HG03064 (cell line): ENCODE data around the gene HYAL1.
"Not testable (repeated sequence)": the region's sequence is repeated elsewhere in the genome, so short reads cannot be mapped to it uniquely, and the experiment has no call there.

Experiments used
- ATAC-seq: cut with Tn5 transposase; IDR thresholded peaks from one replicate; pipeline ENCODE4 v1.9.1; 2021; ENCODE audit warnings: low read depth; ENCODE audit not compliant: unreplicated experiment

HYAL1 gene

GRCh38 chr3:50319894-50320625 lies 16.7 kb upstream of the HYAL1 start:
- ATAC-seq = no peak

GRCh38 chr3:50319181-50319893 lies 16.0 kb upstream of the HYAL1 start:
- no peak for ATAC-seq

- no peak for ATAC-seq
Measured at GRCh38 chr3:50318615-50319014, 15.2 kb upstream of the HYAL1 start.

- no peak for ATAC-seq
Measured at GRCh38 chr3:50318163-50318562, 14.8 kb upstream of the HYAL1 start.

- no peak for ATAC-seq
Measured at GRCh38 chr3:50317300-50317699, 13.9 kb upstream of the HYAL1 start.

- no peak for ATAC-seq
Measured at GRCh38 chr3:50316657-50317242, 13.4 kb upstream of the HYAL1 start.

GRCh38 chr3:50314816-50315215 lies 11.4 kb upstream of the HYAL1 start:
- no peak for ATAC-seq

GRCh38 chr3:50314342-50314741 lies 11.0 kb upstream of the HYAL1 start:
- no peak for ATAC-seq

GRCh38 chr3:50312041-50312440 lies 8.7 kb upstream of the HYAL1 start:
- ATAC-seq = not testable (repeated sequence)

GRCh38 chr3:50304601-50305000 lies 1.2 kb upstream of the HYAL1 start:
- no peak for ATAC-seq

GRCh38 chr3:50302095-50303012 lies 1.0 kb downstream of the HYAL1 start:
- ATAC-seq = no peak

- ATAC-seq = no peak
Measured at GRCh38 chr3:50300681-50301254, 2.6 kb downstream of the HYAL1 start.

- ATAC-seq = no peak
Measured at GRCh38 chr3:50299929-50300680, 3.3 kb downstream of the HYAL1 start.

GRCh38 chr3:50299638-50299928 lies 3.8 kb downstream of the HYAL1 start:
- ATAC-seq = no peak

GRCh38 chr3:50298836-50299637 lies 4.3 kb downstream of the HYAL1 start, which contains the start of the genes HYAL3 and NAA80:
Gene HYAL3 (minus strand): TSS chr3:50299405. CDS start chr3:50295602, 3,803 bp downstream.
Gene NAA80 (minus strand): TSS chr3:50299405. CDS start chr3:50297463, 1,942 bp downstream.
- ATAC-seq = peak; percentile 80

GRCh38 chr3:50297896-50298725 lies 5.3 kb downstream of the HYAL1 start:
- no peak for ATAC-seq

- ATAC-seq = no peak
Measured at GRCh38 chr3:50297384-50297775, 6.0 kb downstream of the HYAL1 start.
